Caki2 (cell line): ENCODE results near the gene LOC101059915.
"Not testable (repeated sequence)": the region's sequence is repeated elsewhere in the genome, so short reads cannot be mapped to it uniquely, and the experiment has no call there.

ENCODE experiments used
- DNase-seq: peaks from one replicate; pipeline ENCODE4 v3.0.0-alpha.2; 2015; ENCODE audit warnings: low read depth
- in situ Hi-C: cut with HindIII; loops from 2 replicates; pipeline ENCODE4 v1.10.0; 2016; ENCODE audit warnings: low sequenced_read_pairs, low pct_unique_long_range_greater_than_20kb, mixed read lengths

LOC101059915 gene

GRCh38 chrX:71666240-71667223 lies 814 bp upstream of the LOC101059915 start:
- in situ Hi-C loops, result no loop called here

GRCh38 chrX:71668248-71668595 lies 876 bp downstream of the LOC101059915 start:
- in situ Hi-C loops, result no loop called here

More at GRCh38 chrX:71666240-71667223, 814 bp upstream of the LOC101059915 start:
- no peak for DNase-seq

GRCh38 chrX:71669492-71669891 lies 2.1 kb downstream of the LOC101059915 start:
- in situ Hi-C loops, result no loop called here

More at GRCh38 chrX:71668248-71668595, 876 bp downstream of the LOC101059915 start:
- no peak for DNase-seq

GRCh38 chrX:71669947-71670346 lies 2.6 kb downstream of the LOC101059915 start:
- in situ Hi-C loops, DNase-seq: not testable (repeated sequence)

More at GRCh38 chrX:71669492-71669891, 2.1 kb downstream of the LOC101059915 start:
- no peak for DNase-seq

GRCh38 chrX:71671043-71671780 lies 3.9 kb downstream of the LOC101059915 start:
- in situ Hi-C loops, result no loop called here
- no peak for DNase-seq

GRCh38 chrX:71671938-71672337 lies 4.6 kb downstream of the LOC101059915 start:
- no peak for DNase-seq
- in situ Hi-C loops, result no loop called here

- DNase-seq, in situ Hi-C loops: not testable (repeated sequence)
Measured at GRCh38 chrX:71675636-71676035, 8.3 kb downstream of the LOC101059915 start.

- DNase-seq, in situ Hi-C loops: not testable (repeated sequence)
Measured at GRCh38 chrX:71676068-71676795, 8.9 kb downstream of the LOC101059915 start.

GRCh38 chrX:71677195-71677594 lies 9.8 kb downstream of the LOC101059915 start:
- DNase-seq, in situ Hi-C loops: not testable (repeated sequence)

GRCh38 chrX:71679575-71680207 lies 12.3 kb downstream of the LOC101059915 start:
- in situ Hi-C loops, result no loop called here
- DNase-seq, result no peak

GRCh38 chrX:71696641-71697465 lies 29.5 kb downstream of the LOC101059915 start:
- in situ Hi-C loops, DNase-seq: not testable (repeated sequence)

GRCh38 chrX:71697466-71698298 lies 30.3 kb downstream of the LOC101059915 start:
- DNase-seq, in situ Hi-C loops: not testable (repeated sequence)

GRCh38 chrX:71698299-71699022 lies 31.1 kb downstream of the LOC101059915 start:
- DNase-seq, in situ Hi-C loops: not testable (repeated sequence)

GRCh38 chrX:71699023-71699344 lies 31.6 kb downstream of the LOC101059915 start:
- DNase-seq, in situ Hi-C loops: not testable (repeated sequence)

GRCh38 chrX:71702853-71703252 lies 35.5 kb downstream of the LOC101059915 start:
- DNase-seq, in situ Hi-C loops: not testable (repeated sequence)

- DNase-seq, in situ Hi-C loops: not testable (repeated sequence)
Measured at GRCh38 chrX:71714064-71714463, 46.7 kb downstream of the LOC101059915 start.
